PFSK-1 (cell line): ENCODE measurements around the gene FCRLB.

Source experiments
- FOXP2 ChIP-seq: optimal IDR thresholded peaks from 2 replicates; pipeline ENCODE3; 2011; ENCODE audit warnings: borderline replicate concordance, control low read depth, inconsistent platforms; ENCODE audit not compliant: insufficient read depth; ENCODE audit errors: extremely low read length, extremely low read depth
- POLR2AphosphoS5 ChIP-seq: IDR thresholded peaks from 2 replicates; pipeline ENCODE4 v1.6.1; 2012; ENCODE audit warnings: low read depth, mild to moderate bottlenecking, control low read depth, low read length, moderate library complexity

- TF ChIP-seq POLR2AphosphoS5 (no peak), FOXP2 (no peak)
These were observed 2.1 kb upstream of the FCRLB start for GRCh38 chr1:161719325-161719611.
